Large intestine (tissue), 12 donors: ENCODE data around the gene ACAD10. TPM values are rescaled to one million over a fixed set of nuclear protein-coding genes. Genes with fewer than 3 reads are reported as not detected.
"Not testable (repeated sequence)": the region's sequence is repeated elsewhere in the genome, so short reads cannot be mapped to it uniquely, and the experiment has no call there.

Source experiments
- DNase-seq, 2 donors: peaks; one replicate each; pipeline versions ENCODE4 v3.0.0 to v3.0.0-alpha.2; 2013
- H3K27ac ChIP-seq: one replicate; pipeline ENCODE4 v1.5.1; 2013; ENCODE audit warnings: low read length
- H3K27me3 ChIP-seq: 2 replicates; pipeline ENCODE4 v1.6.1; 2013; ENCODE audit warnings: low read length; ENCODE audit not compliant: control insufficient read depth, insufficient read depth
- H3K36me3 ChIP-seq: 2 replicates; pipeline ENCODE4 v1.6.1; 2013; ENCODE audit warnings: low read length; ENCODE audit not compliant: control insufficient read depth, insufficient read depth
- H3K4me1 ChIP-seq: one replicate; pipeline ENCODE4 v1.6.1; 2013; ENCODE audit warnings: low read length; ENCODE audit not compliant: control insufficient read depth, insufficient read depth
- H3K4me3 ChIP-seq: one replicate; pipeline ENCODE4 v1.5.1; 2013; ENCODE audit warnings: low read length
- H3K9me3 ChIP-seq: one replicate; pipeline ENCODE4 v1.6.1; 2013; ENCODE audit warnings: mild to moderate bottlenecking, low read depth, low read length, moderate library complexity; ENCODE audit not compliant: control insufficient read depth
- WGBS: methylation state at CpG from one replicate; pipeline ENCODE4 v1.1.5; 2013; ENCODE audit warnings: low lambda C conversion rate; ENCODE audit not compliant: insufficient coverage; 5-methylcytosine and 5-hydroxymethylcytosine counted together
- long read RNA-seq, 11 donors: transcript quantifications; one replicate each; lab custom pipeline, GENCODE V29; 2026
- polyA plus RNA-seq: library from polyadenylated mRNA; unstranded; fragments of 120-200 nt; gene quantifications from one replicate; pipeline ENCODE4 v1.2.1, GENCODE V29; 2013

The ACAD10 gene
- 36.0 TPM for polyA plus RNA-seq
- long read RNA-seq, donor 1, partial matches to known transcripts: 0 of 1 reads
- long read RNA-seq, donor 1, other reads (novel, unspliced or antisense): 0 of 1 reads
- long read RNA-seq, donor 2, partial matches to known transcripts: 0 of 6 reads
- long read RNA-seq, donor 2, other reads (novel, unspliced or antisense): 0 of 6 reads
- long read RNA-seq, donor 3: 0 reads
- long read RNA-seq, donor 4, partial matches to known transcripts: 0 of 2 reads
- long read RNA-seq, donor 4, other reads (novel, unspliced or antisense): 0 of 2 reads
- long read RNA-seq, donor 5, partial matches to known transcripts: 0 of 2 reads
- long read RNA-seq, donor 5, other reads (novel, unspliced or antisense): 0 of 2 reads
- long read RNA-seq, donor 6, partial matches to known transcripts: 0 of 4 reads
- long read RNA-seq, donor 6, other reads (novel, unspliced or antisense): 0 of 4 reads
- long read RNA-seq, donor 7: 0 reads
- long read RNA-seq, donor 8, partial matches to known transcripts: 0 of 2 reads
- long read RNA-seq, donor 8, other reads (novel, unspliced or antisense): 0 of 2 reads
- long read RNA-seq, donor 9, partial matches to known transcripts: 0 of 1 reads
- long read RNA-seq, donor 9, other reads (novel, unspliced or antisense): 0 of 1 reads
- long read RNA-seq, donor 10, partial matches to known transcripts: 0 of 3 reads
- long read RNA-seq, donor 10, other reads (novel, unspliced or antisense): 0 of 3 reads
- long read RNA-seq, donor 11, partial matches to known transcripts: 0 of 3 reads
- long read RNA-seq, donor 11, other reads (novel, unspliced or antisense): 0 of 3 reads

DNA sequence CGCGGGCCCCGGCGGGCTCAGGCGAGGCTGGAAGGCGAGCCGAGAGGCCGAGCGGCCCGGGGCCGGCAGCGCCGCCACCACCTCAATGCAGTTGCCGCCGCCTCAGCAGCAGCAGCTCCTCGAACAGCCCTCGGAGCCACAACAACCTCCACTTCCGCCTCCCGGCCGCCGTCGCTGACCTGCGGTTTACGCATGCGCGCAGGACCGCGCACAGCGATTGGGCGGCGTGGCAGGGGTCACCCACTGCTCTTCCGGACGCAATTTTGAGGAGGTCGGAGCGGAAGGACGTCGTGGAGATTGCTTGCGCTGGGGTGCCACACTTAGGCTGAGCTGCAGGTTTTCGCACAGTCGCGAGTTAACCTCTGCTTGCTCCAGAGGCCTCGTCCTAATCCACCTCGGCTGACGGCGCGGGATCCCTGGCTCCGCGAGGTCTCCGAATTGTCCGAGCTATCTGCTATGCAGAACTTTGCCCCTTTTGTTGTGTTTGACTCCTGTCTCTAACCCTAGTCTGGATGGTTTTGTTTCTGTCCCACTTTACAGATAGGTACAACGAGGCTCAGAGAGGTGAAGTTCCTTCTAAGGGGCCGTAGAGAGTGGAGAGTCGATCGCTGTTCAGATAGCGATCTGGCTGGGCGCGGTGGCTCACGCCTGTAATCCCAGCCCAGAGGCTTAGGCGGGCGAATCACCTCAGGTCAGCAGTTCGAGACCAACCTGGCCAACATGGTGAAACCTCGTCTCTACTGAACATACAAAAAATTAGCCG, at the start of gene ACAD10, which contains the start of gene BRAP:
TSS of gene ACAD10 (plus strand) at position 243 of the 763 bp plus-strand sequence. CDS start 6,657 bp downstream, outside the sequence.
TSS of gene BRAP (minus strand) at position 146 of the 763 bp plus-strand sequence. CDS start 164 bp downstream, outside the sequence.
- DNase-seq: peak; percentile 96 to 98
- Histone ChIP-seq H3K4me3 (peak within 1 kb of the TSS; percentile 97), H3K27me3 (no peaks in the 10 kb centered on the region), H3K9me3 (no peaks in the 10 kb centered on the region), H3K36me3 (peaks cover 17% of the 10 kb centered on the region), H3K27ac (peak within 1 kb of the TSS; percentile 84), H3K4me1 (peaks cover 5% of the 10 kb centered on the region)
- no CpG with 5 or more reads among the region's 63 CpGs for WGBS

DNA sequence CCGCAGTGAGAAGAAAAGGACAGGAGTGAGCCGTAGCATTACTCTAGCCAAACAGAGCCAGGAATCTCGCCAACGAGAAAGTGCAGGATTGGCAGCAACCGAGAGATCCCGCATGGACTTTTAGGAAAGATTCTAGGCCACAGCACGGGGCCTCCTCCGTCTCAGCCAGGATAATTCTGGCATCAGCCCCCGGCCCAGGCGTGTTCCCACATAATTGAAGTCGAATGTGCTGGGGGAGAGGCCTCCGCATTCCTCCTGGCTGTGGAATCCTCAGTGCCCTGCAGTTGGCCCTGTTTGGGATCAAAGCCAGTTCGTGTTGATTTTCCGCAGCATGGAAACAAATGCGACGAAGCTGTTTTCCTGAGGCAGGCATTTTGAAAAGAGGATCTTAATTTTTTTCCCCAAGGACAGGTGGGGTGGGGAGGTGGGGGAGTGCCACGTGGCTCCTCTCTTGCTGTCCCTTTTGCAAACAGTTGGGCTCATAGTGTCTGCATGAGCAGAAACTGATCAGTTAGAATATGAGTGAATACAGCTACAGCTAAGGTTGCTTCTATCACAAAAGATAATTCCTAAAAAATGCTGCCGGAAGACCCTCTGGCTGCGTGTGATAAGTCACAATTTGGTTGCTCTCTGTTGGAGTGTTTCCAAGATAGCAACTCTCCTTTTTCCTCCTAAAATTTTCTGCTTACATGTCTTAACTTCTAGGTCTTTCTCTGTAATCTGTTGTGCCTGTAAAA, 49.5 kb upstream of the ACAD10 start:
- WGBS: 60% methylated on average over 1 of the region's 19 CpGs
- Histone ChIP-seq H3K4me1 (no peaks in the 10 kb centered on the region), H3K4me3 (no peak overlapping the region), H3K27me3 (no peaks in the 10 kb centered on the region), H3K9me3 (no peaks in the 10 kb centered on the region), H3K36me3 (no peaks in the 10 kb centered on the region), H3K27ac (peak overlapping the region; percentile 35)
- DNase-seq: peak; percentile 17 to 25

DNA sequence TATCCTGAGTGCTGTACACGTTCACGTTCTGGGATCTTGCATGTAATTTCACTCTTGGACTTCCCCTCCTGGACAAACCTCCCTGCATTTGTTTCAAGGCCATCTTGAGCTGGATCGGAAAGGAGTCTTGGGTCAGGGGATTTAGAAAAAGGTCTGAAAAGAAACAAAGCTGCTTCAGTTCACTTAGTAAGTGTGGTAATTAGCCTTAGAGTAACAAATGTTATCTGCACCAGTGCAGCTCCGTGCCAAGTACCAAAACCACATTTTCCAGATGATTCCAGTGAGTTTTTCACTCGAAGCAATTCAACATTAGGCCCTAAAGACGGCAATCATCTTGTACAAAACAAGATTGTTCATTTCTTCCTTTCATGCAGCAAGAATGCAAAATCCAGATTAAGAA, 47.3 kb upstream of the ACAD10 start:
- no peaks in the 10 kb centered on the region for H3K9me3 ChIP-seq
- H3K27me3 ChIP-seq: no peaks in the 10 kb centered on the region
- no peak for DNase-seq
- H3K4me1 ChIP-seq: peaks cover 7% of the 10 kb centered on the region
- H3K4me3 ChIP-seq: no peak overlapping the region
- WGBS: 80% methylated on average over 1 of the region's 6 CpGs
- peaks cover 10% of the 10 kb centered on the region for H3K36me3 ChIP-seq
- no peak overlapping the region for H3K27ac ChIP-seq

DNA sequence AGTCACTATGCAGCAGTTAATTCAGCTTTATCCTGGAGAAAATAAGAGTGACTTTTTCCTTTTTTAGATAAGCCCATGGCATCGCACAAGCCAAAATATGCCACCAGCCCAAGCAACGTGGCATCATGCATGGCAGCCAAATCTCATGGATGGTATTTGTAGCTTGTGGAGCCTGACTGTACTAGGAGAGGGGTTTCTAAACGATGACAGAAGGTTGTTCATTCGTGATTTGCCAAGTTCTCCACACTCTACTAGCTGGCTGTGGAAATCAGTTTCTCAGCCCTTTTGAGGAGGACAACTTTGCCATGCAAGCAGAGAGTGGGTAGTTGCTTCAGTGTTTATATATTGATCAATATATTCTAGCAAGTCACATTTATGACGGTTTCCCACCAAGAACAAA, 45.3 kb upstream of the ACAD10 start:
- WGBS: no CpG with 5 or more reads among the region's 5 CpGs
- peaks cover 24% of the 10 kb centered on the region for H3K36me3 ChIP-seq
- no peaks in the 10 kb centered on the region for H3K27me3 ChIP-seq
- DNase-seq: no peak
- H3K27ac ChIP-seq: no peak overlapping the region
- peaks cover 10% of the 10 kb centered on the region for H3K4me1 ChIP-seq
- H3K4me3 ChIP-seq: no peak overlapping the region
- H3K9me3 ChIP-seq: no peaks in the 10 kb centered on the region

DNA sequence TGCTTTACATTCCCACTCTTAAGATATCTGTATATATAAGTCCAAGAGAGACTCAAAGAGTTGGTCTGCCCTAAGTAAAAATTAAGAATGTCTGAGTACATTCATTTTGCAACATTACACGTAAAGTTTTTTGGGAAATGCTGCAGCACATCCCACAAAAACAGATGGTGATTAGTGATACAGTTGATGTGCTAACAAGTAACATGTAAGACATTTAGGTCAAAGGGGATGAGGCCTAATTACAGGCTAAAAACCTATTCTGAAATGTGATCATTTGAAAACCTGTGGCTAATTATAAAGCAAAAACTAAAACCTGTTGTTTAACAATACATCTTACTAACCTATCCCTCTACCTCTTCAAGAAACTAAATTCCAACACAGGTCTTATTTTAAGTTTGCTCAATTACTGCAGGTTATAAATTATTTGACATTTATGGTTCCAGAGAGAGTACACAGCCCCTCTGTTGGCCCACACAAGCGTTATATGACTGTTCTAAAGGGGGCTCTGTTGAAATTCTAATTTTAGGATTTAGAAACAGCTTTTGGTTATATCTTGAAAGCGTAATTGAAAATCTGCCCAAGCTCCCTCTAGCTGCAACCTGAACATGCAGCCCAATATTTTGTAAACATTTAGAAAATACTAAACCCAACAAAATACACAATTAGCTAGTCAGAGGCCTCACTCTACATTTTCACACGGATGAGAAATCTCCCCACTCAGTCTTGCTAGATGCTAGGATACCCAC, 43.0 kb upstream of the ACAD10 start:
- H3K4me1 ChIP-seq: peaks cover 10% of the 10 kb centered on the region
- peaks cover 41% of the 10 kb centered on the region for H3K36me3 ChIP-seq
- no peak overlapping the region for H3K4me3 ChIP-seq

DNA sequence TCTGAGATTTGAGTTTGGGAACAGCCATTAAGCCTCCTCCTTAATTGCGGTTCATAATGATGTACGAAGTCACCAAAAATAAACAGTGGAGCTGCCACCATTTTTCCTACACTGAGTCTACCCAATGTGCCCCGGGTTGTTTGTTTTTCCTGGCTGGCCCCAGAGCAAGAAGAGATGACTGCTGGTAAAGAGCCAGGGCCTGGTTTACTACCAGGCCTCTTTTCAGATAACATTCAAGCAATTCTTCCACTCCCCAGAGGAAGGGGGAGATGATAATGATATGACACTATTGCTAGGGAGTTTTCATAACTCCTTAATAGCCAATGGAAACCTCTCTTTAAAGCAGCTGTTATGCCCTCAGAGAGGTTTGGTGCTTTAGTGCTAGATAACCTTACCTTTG, 42.4 kb upstream of the ACAD10 start:
- no peaks in the 10 kb centered on the region for H3K27me3 ChIP-seq
- no peak overlapping the region for H3K4me3 ChIP-seq
- H3K36me3 ChIP-seq: peaks cover 41% of the 10 kb centered on the region
- peaks cover 10% of the 10 kb centered on the region for H3K4me1 ChIP-seq
- peak overlapping the region; percentile 24 for H3K27ac ChIP-seq
- WGBS: no CpG with 5 or more reads among the region's 3 CpGs
- H3K9me3 ChIP-seq: no peaks in the 10 kb centered on the region
- DNase-seq: peak; percentile 33 to 59

More for the DNA sequence above, 43.0 kb upstream of the ACAD10 start:
- DNase-seq: no peak
- Histone ChIP-seq H3K27me3 (no peaks in the 10 kb centered on the region), H3K9me3 (no peaks in the 10 kb centered on the region), H3K27ac (peak overlapping the region; percentile 24)
- WGBS: 100% methylated on average over 1 of the region's 4 CpGs

DNA sequence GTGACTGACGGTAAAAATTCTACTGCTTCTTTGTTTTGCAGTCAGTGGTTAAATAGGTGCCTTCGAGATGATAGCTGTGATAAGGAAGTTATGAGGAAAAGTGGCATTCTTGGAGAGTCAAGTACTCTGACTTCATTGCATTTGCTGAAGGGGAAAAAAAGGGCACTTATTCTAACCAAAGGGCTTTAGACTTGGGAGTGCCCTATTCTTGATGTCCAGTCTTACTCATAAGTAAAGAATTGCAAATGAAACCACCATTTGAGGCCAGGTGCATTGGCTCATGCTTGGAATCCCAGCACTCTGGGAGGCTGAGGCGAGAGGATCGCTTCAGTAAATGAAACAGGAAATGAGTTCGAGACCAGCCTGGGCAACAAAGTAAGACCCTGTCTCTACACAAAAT, 40.4 kb upstream of the ACAD10 start:
- Histone ChIP-seq H3K9me3 (no peaks in the 10 kb centered on the region), H3K4me1 (peaks cover 10% of the 10 kb centered on the region), H3K36me3 (peaks cover 50% of the 10 kb centered on the region), H3K27me3 (no peaks in the 10 kb centered on the region), H3K27ac (no peak overlapping the region), H3K4me3 (no peak overlapping the region)
- no CpG with 5 or more reads among the region's 5 CpGs for WGBS
- no peak for DNase-seq

DNA sequence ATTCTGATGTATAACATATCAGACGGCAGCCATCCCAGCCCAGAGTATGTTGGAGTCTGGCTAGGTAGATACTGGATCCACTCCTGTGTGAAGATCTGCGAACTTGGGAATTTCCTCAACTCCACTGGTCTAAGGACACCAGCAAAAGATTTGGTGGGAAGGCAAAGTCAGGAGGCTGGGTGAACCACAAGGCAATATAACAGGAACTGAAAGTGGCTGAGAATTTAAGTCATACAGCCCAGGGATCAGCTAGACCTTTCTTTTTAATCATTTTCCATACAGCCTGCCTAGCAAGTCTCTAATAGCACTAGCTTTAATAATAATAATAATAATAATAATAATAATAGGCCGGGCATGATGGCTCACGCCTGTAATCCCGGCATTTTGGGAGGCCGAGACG, 34.9 kb upstream of the ACAD10 start:
- Histone ChIP-seq H3K27ac (no peak overlapping the region), H3K4me3 (no peak overlapping the region), H3K27me3 (no peaks in the 10 kb centered on the region), H3K4me1 (no peaks in the 10 kb centered on the region), H3K9me3 (no peaks in the 10 kb centered on the region), H3K36me3 (peaks cover 65% of the 10 kb centered on the region)
- no CpG with 5 or more reads among the region's 7 CpGs for WGBS
- DNase-seq: no peak

DNA sequence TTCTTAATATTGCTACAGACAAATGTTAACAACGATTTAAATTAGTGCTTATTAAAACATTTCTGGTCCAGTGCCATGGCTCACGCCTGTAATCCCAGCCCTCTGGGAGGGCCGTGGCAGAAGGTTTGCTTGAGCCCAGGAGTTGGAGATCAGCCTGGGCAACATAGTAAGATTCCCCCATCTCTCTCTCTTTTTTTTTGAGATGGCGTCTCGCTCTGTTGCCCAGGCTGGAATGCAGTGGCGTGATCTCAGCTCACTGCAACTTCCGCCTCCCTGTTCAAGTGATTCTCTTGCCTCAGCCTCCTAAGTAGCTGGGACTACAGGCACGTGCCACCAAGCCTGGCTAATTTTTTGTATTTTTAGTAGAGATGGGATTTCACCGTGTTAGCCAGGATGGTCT, 33.3 kb upstream of the ACAD10 start:
- H3K9me3 ChIP-seq, H3K27ac ChIP-seq, DNase-seq, H3K27me3 ChIP-seq, H3K4me1 ChIP-seq, H3K4me3 ChIP-seq: not testable (repeated sequence)
- no CpG with 5 or more reads among the region's 9 CpGs for whole genome bisulfite sequencing
- H3K36me3 ChIP-seq: peaks cover 68% of the 10 kb centered on the region
